Neural crest cell (in vitro differentiated cells): ENCODE data around the gene MIEN1. TPM values are rescaled to one million over a fixed set of nuclear protein-coding genes. Genes with fewer than 3 reads are reported as not detected.

Experiments
- DNase-seq: peaks from one replicate; pipeline ENCODE4 v3.0.0; 2021; ENCODE audit warnings: low read depth, mixed read lengths, low spot score
- H3K27ac Mint-ChIP-seq: one replicate; pipeline ENCODE4 v1.8.0; 2021; ENCODE audit warnings: mild to moderate bottlenecking, mixed read lengths; ENCODE audit not compliant: unreplicated experiment
- H3K27me3 Mint-ChIP-seq: 2 replicates; pipeline ENCODE4 v1.8.0; 2021; ENCODE audit warnings: low read depth, mild to moderate bottlenecking, mixed read lengths
- H3K36me3 Mint-ChIP-seq: 2 replicates; pipeline ENCODE4 v1.8.0; 2021; ENCODE audit warnings: low read depth, mild to moderate bottlenecking, mixed read lengths
- H3K4me1 Mint-ChIP-seq: 2 replicates; pipeline ENCODE4 v1.8.0; 2021; ENCODE audit warnings: mixed read lengths
- H3K4me3 Mint-ChIP-seq: one replicate; pipeline ENCODE4 v1.8.0; 2021; ENCODE audit warnings: mild to moderate bottlenecking, mixed read lengths
- H3K9me3 Mint-ChIP-seq: 2 replicates; pipeline ENCODE4 v1.8.0; 2021; ENCODE audit warnings: mixed read lengths
- total RNA-seq: library from RNA; stranded (reverse); gene quantifications from 2 replicates; pipeline ENCODE4 v1.2.1, GENCODE V29; 2021
- TF ChIP-seq, protein P1 (sequence below): fragments of 200-600 bp; sonication (generic); conservative IDR thresholded peaks from 2 replicates; pipeline ENCODE4 v1.5.0; 2021; ENCODE audit warnings: antibody characterized with exemption, mild to moderate bottlenecking

MIEN1 gene
- total RNA-seq, 1 donor from 2014 or later: 35.6 TPM

DNA sequence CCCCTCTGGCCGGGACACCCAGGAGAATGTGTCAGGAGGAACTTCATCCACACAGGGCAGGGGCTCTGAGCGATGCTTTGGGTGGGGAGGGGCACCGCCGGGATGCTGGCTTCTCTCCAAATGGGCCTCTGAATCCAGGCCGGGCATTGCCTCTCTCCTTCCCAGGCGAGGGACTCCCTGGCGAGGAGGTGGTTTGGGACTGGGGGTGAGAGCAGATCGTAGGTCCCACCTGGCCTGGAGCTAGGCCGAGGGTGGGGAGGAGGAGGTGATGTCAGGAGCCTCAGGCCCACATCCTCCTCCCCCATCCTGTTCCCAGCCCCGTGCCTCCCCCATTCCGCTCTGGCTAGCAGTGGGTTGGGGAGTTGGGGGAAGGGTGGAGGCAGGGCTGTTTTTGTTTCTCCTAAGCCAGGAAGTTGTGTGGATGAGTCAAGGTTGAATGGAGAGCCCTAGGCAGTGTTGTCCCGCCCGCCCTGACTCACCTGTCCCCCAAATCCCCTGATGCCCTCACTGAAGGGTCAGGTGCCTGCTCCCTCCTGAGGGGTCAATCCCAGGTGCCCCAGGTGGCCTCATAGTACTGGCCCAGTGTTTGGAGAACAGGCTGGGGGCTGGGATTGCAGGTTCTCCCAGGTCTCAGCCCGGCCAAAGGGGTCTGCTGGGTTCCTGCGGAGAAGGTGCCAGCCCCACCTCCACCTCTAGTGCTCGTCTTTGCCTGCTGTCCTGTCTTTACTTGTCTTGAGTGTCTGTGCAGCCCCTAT is 10.2 kb upstream of the MIEN1 start:
- TF ChIP-seq, protein P1, sequence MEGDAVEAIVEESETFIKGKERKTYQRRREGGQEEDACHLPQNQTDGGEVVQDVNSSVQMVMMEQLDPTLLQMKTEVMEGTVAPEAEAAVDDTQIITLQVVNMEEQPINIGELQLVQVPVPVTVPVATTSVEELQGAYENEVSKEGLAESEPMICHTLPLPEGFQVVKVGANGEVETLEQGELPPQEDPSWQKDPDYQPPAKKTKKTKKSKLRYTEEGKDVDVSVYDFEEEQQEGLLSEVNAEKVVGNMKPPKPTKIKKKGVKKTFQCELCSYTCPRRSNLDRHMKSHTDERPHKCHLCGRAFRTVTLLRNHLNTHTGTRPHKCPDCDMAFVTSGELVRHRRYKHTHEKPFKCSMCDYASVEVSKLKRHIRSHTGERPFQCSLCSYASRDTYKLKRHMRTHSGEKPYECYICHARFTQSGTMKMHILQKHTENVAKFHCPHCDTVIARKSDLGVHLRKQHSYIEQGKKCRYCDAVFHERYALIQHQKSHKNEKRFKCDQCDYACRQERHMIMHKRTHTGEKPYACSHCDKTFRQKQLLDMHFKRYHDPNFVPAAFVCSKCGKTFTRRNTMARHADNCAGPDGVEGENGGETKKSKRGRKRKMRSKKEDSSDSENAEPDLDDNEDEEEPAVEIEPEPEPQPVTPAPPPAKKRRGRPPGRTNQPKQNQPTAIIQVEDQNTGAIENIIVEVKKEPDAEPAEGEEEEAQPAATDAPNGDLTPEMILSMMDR: no peak
- Mint-ChIP-seq H3K4me3 (no peak overlapping the region), H3K27ac (no peak overlapping the region), H3K4me1 (no peaks in the 10 kb centered on the region), H3K9me3 (no peaks in the 10 kb centered on the region), H3K27me3 (peaks cover 93% of the 10 kb centered on the region), H3K36me3 (no peaks in the 10 kb centered on the region)
- DNase-seq: no peak

DNA sequence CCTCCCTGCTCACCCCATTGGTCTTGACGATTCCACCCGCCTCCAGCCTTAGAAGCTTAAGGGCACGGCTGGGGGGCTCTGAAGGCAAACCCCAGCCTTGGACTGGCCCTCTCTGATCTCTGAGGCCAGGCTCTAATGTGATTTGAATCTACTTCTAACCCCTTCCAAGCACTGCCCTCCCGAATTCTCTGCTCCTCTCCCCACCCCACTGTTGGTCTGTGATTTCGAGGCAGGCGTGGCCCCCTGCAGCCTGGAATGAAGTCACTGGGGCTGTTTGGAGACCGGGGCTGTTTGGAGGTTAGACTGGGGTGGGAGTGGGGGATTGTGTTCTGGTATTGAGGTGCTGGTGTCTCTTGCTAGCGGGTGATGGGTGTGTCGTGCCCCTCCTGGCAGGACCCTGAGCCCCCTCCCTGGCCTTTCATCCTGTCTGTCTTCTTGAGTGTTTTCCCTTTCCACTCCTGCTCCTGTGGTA is 9.6 kb upstream of the MIEN1 start:
- Mint-ChIP-seq H3K9me3 (no peaks in the 10 kb centered on the region), H3K4me1 (no peaks in the 10 kb centered on the region), H3K36me3 (no peaks in the 10 kb centered on the region), H3K27me3 (peaks cover 97% of the 10 kb centered on the region), H3K4me3 (no peak overlapping the region), H3K27ac (no peak overlapping the region)
- TF ChIP-seq, protein P1: no peak
- DNase-seq: no peak

DNA sequence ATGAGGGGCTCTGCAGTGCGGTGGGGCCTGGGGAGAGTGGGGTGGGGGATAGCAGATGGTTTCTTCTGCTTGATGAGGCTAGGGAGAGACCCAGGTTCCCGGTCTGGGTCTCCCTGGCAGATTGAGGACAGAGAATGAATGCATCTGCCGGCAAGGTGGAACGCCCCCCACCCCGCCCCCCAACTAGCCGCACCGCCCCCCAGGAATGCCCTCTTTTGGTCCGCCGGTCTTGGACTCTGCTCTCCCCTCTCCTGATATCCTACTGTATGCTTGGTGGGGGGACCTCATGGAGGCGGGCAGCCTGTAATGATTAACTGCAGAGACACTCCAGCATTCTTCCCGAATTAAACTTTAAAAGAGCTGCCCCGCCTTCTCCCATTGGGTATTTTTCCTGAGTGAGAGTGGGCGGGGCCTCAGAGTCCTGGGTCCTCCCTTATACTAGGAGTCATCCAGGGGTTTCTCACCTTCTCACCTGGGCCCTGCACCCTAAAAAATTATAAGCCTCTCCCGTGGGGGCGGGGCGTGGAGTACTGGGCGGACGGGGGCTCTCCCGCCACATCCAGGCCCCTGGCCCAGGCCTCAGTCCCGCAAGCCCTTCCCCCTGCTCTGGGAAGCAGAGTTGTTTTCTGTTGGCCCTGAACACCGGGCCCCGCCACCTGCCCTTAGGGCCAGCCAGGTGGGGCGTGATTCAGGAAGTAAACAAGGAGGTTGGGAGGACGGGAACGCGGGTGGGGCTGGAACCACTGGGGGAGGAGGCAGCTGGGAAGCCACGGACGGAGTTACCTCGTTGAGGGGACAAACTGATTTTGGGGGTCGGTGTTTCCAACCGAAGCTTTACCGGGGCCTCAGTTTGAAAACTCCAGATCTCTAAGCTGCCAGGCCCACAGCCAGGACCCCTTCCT is 8.9 kb upstream of the MIEN1 start:
- H3K9me3 Mint-ChIP-seq: no peaks in the 10 kb centered on the region
- H3K4me1 Mint-ChIP-seq: no peaks in the 10 kb centered on the region
- TF ChIP-seq, protein P1: no peak
- peak overlapping the region; percentile 65 for H3K4me3 Mint-ChIP-seq
- peaks cover 94% of the 10 kb centered on the region for H3K27me3 Mint-ChIP-seq
- no peak overlapping the region for H3K27ac Mint-ChIP-seq
- no peaks in the 10 kb centered on the region for H3K36me3 Mint-ChIP-seq
- DNase-seq: no peak

DNA sequence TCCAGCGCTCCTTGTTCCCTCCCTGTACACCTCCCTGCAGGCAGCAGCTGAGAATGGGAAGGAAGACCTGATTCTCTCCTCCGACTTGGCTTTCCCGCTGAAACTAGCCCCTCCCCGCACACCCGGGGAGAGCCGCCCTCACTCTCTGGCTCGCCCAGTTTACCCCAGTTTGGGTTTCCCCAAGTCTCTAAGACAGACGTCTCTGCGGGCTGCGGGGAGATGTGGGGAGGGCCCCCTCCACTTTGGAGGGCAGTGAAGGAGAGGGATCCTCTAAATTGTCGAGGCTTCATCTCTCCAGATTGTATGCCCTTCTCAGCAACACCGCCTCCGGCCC is 8.2 kb upstream of the MIEN1 start:
- Mint-ChIP-seq H3K9me3 (no peaks in the 10 kb centered on the region), H3K27ac (no peak overlapping the region), H3K36me3 (no peaks in the 10 kb centered on the region), H3K4me3 (no peak overlapping the region), H3K4me1 (no peaks in the 10 kb centered on the region), H3K27me3 (peaks cover 89% of the 10 kb centered on the region)
- DNase-seq: no peak
- TF ChIP-seq, protein P1: no peak

DNA sequence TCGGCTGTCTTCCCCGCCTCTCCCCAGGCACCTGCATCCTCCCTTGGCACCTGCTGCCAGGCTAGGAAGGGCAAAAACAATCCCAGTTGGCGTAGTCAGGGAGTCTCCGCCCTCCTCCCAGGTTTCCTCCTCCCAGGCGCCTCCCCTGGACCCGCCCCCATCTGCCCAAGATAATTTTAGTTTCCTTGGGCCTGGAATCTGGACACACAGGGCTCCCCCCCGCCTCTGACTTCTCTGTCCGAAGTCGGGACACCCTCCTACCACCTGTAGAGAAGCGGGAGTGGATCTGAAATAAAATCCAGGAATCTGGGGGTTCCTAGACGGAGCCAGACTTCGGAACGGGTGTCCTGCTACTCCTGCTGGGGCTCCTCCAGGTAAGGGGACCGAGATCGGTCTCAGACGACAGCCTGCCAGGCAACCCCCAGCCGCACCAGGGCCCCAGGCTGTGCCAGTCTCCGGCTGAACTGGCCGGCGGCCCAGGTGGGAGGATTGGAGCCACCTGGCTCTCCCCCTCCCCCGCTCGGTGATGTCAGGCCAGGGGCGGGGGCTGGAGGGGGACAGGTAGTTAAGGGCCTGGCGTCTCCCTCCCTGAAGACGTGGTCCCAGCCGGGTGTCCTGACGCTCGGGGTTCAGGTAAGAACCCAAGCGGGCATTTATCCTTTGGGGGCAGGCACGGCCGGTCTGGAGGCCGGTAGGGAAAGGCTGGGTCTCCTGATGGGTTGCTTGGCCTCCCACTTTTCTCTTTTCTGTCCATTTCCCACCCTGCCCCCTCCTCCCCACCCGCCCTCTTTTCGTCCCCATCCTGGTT is 7.6 kb upstream of the MIEN1 start, which contains the start of gene GRB7:
Gene GRB7, plus strand, starts transcription at position 179 of the 808 bp plus-strand sequence. CDS start 4,364 bp downstream, outside the sequence.
- H3K36me3 Mint-ChIP-seq: no peaks in the 10 kb centered on the region
- H3K27ac Mint-ChIP-seq: no peak within 1 kb of the TSS
- H3K4me3 Mint-ChIP-seq: no peak within 1 kb of the TSS
- no peak for DNase-seq
- H3K27me3 Mint-ChIP-seq: peaks cover 87% of the 10 kb centered on the region
- H3K4me1 Mint-ChIP-seq: no peaks in the 10 kb centered on the region
- no peaks in the 10 kb centered on the region for H3K9me3 Mint-ChIP-seq
- TF ChIP-seq, protein P1: no peak
